ENCODE results near the gene DGKE. TPM values are rescaled to one million over a fixed set of nuclear protein-coding genes. Genes with fewer than 3 reads are reported as not detected.

Gene DGKE
- total RNA-seq, 1 experiment from 2014 or later, result 10.0 TPM

DNA sequence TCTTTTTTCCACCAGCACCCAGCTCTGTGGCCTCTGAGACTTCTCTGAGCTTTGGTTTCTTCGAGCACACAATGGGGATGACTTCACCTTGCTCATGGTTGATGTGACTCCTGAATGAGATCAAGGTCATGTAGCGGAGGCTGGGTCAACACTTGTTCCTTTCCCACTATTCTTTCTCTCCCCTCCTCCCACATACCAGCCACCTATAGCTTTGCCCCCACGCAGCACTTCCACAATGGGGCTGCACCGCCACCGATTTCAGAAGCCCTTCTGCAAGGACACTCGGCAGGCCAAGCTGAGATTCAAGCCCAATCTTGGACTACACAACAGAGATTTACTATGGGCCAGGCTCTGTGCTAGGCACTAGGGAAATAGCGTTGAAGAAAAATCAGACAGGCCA, 65.5 kb downstream of the DGKE start:
- CTCF ChIA-PET, result no interaction called here
- TF ChIP-seq CTCF (IDR thresholded peaks at IDR 0.05; ENCODE audit: unreplicated experiment), result no peak
- no peak overlapping the region for H3K4me3 Mint-ChIP-seq (ENCODE audit: low read depth, unreplicated experiment)
- H3K27ac Mint-ChIP-seq (ENCODE audit: unreplicated experiment), result no peak overlapping the region
- no peak for DNase-seq
- intact Hi-C loops (cut with micrococcal nuclease; ENCODE audit: unreplicated experiment), result no loop called here
- peaks cover 80% of the 10 kb centered on the region for H3K36me3 Mint-ChIP-seq (ENCODE audit: insufficient read depth, unreplicated experiment)
- peaks cover 35% of the 10 kb centered on the region for H3K4me1 Mint-ChIP-seq (ENCODE audit: low read depth, unreplicated experiment)
- BruUV-seq (replicated peaks), result no TSS peak
- H3K9me3 Mint-ChIP-seq (ENCODE audit: low read depth, unreplicated experiment), result peaks cover 4% of the 10 kb centered on the region
- H3K27me3 Mint-ChIP-seq (ENCODE audit: unreplicated experiment), result no peaks in the 10 kb centered on the region

DNA sequence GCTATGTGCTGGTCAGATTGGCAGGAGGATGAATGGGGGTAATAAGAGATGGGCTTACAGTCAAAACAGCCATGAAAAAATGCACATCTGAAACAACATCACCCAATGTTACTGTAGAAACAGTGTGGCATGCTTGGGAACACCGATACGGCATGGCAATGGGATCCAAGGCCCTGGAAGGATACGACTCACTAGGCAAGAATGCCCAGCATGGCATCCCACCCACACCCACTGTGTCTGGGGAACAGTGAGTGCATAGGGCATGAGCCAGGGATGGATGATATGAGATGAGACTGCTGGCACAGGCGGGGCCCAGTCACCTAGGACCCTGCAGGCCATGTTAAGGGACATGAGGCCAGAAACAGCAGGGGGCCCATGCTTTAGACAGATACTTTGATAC, 68.4 kb downstream of the DGKE start:
- no peak for DNase-seq
- peaks cover 73% of the 10 kb centered on the region for H3K36me3 Mint-ChIP-seq (ENCODE audit: insufficient read depth, unreplicated experiment)

GRCh38 chr17:56903560-56903959, 69.6 kb downstream of the DGKE start:
- Mint-ChIP-seq H3K36me3 (ENCODE audit: insufficient read depth, unreplicated experiment) (peaks cover 73% of the 10 kb centered on the region), H3K27ac (ENCODE audit: unreplicated experiment) (no peak overlapping the region), H3K9me3 (ENCODE audit: low read depth, unreplicated experiment) (peaks cover 4% of the 10 kb centered on the region), H3K4me1 (ENCODE audit: low read depth, unreplicated experiment) (peaks cover 24% of the 10 kb centered on the region), H3K27me3 (ENCODE audit: unreplicated experiment) (no peaks in the 10 kb centered on the region), H3K4me3 (ENCODE audit: low read depth, unreplicated experiment) (no peak overlapping the region)
- no peak for TF ChIP-seq CTCF (IDR thresholded peaks at IDR 0.05; ENCODE audit: unreplicated experiment)
- DNase-seq, result no peak
- no TSS peak for BruUV-seq (replicated peaks)
- intact Hi-C loops (cut with micrococcal nuclease; ENCODE audit: unreplicated experiment), result no loop called here
- CTCF ChIA-PET, result no interaction called here

More for the DNA sequence above, 68.4 kb downstream of the DGKE start:
- H3K27ac Mint-ChIP-seq (ENCODE audit: unreplicated experiment), result no peak overlapping the region
- intact Hi-C loops (cut with micrococcal nuclease; ENCODE audit: unreplicated experiment), result no loop called here
- no peaks in the 10 kb centered on the region for H3K27me3 Mint-ChIP-seq (ENCODE audit: unreplicated experiment)
- CTCF ChIA-PET, result no interaction called here
- TF ChIP-seq CTCF (IDR thresholded peaks at IDR 0.05; ENCODE audit: unreplicated experiment), result no peak
- H3K4me3 Mint-ChIP-seq (ENCODE audit: low read depth, unreplicated experiment), result no peak overlapping the region
- peaks cover 31% of the 10 kb centered on the region for H3K4me1 Mint-ChIP-seq (ENCODE audit: low read depth, unreplicated experiment)
- H3K9me3 Mint-ChIP-seq (ENCODE audit: low read depth, unreplicated experiment), result peaks cover 4% of the 10 kb centered on the region
- no TSS peak for BruUV-seq (replicated peaks)

- no peak for DNase-seq
- no peak overlapping the region for H3K4me3 Mint-ChIP-seq (ENCODE audit: low read depth, unreplicated experiment)
- no peak overlapping the region for H3K27ac Mint-ChIP-seq (ENCODE audit: unreplicated experiment)
- TF ChIP-seq CTCF (IDR thresholded peaks at IDR 0.05; ENCODE audit: unreplicated experiment), result no peak
- CTCF ChIA-PET, result no interaction called here
- H3K27me3 Mint-ChIP-seq (ENCODE audit: unreplicated experiment), result no peaks in the 10 kb centered on the region
- BruUV-seq (replicated peaks), result no TSS peak
- H3K4me1 Mint-ChIP-seq (ENCODE audit: low read depth, unreplicated experiment), result peaks cover 26% of the 10 kb centered on the region
- peaks cover 4% of the 10 kb centered on the region for H3K9me3 Mint-ChIP-seq (ENCODE audit: low read depth, unreplicated experiment)
- intact Hi-C loops (cut with micrococcal nuclease; ENCODE audit: unreplicated experiment), result no loop called here
- peaks cover 72% of the 10 kb centered on the region for H3K36me3 Mint-ChIP-seq (ENCODE audit: insufficient read depth, unreplicated experiment)
Observed at GRCh38 chr17:56908001-56908542, 74.1 kb downstream of the DGKE start.
